DMS53 treated with DMSO at 0.1 percent for 48 hours (cell line): ENCODE measurements around the gene PRSS3.
"Not testable (repeated sequence)": the region's sequence is repeated elsewhere in the genome, so short reads cannot be mapped to it uniquely, and the experiment has no call there.

Experiments
- DNase-seq: peaks from one replicate; lab custom pipeline; 2025; ENCODE audit not compliant: unreplicated experiment; lab: John Stamatoyannopoulos, UW

The PRSS3 gene

GRCh38 chr9:33785914-33786313, 9.4 kb upstream of the PRSS3 start:
- DNase-seq, result no peak

GRCh38 chr9:33786681-33787080, 8.7 kb upstream of the PRSS3 start:
- no peak for DNase-seq

- DNase-seq, result no peak
Measured at GRCh38 chr9:33787839-33788238, 7.5 kb upstream of the PRSS3 start.

- DNase-seq, result not testable (repeated sequence)
Measured at GRCh38 chr9:33789429-33789828, 5.9 kb upstream of the PRSS3 start.

GRCh38 chr9:33791117-33791516, 4.2 kb upstream of the PRSS3 start:
- no peak for DNase-seq

DNA sequence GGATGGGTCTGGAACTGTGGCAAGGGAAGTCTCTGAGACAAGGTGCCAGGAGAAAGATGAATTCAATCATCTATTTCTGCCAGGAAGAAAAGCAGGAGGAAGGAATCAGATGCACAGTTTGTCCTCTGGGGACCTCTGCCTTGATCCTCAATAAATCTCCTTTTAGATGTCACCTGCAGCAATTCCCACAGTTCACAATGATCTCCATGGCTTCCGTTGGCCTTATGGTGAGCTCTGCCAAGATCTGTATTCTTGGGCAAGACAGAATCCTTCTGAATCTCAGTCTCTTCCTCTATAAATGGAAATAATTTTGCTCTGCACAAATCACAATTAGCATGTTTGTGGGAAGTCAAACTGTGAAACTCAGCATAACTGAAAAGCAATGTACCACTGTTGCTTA, 1.9 kb upstream of the PRSS3 start:
- DNase-seq, result not testable (repeated sequence)

DNA sequence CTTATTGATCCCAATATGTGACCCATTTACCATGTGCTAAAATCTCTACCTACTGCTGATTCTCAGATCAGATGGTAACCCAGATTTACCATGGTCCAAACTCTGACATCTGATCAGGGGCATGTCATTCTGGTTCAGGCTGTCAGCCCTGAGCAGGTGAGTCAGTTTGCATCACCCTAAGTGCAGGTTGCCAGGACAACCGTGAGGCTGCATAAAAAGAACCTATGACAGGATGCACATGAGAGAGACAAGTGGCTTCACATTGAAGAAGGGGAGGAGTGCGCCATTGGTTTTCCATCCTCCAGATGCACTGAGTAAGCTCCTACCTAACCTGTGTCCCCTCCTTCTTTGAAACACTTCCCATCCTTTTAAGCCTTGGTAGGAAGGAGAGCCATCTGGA, 801 bp upstream of the PRSS3 start:
- peak; percentile 31 for DNase-seq

- no peak for DNase-seq
Measured at GRCh38 chr9:33795819-33796218, 458 bp downstream of the PRSS3 start.

- DNase-seq, result not testable (repeated sequence)
Measured at GRCh38 chr9:33796679-33797078, 1.3 kb downstream of the PRSS3 start.

DNA sequence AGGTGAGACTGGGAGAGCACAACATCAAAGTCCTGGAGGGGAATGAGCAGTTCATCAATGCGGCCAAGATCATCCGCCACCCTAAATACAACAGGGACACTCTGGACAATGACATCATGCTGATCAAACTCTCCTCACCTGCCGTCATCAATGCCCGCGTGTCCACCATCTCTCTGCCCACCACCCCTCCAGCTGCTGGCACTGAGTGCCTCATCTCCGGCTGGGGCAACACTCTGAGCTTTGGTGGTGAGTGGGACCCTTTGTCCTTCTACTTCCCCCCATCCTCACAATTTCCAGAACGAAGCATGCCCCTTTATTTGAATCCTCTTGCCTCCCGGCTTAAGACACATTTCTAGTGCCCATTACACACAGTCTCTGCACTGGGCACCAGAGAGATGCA, 2.5 kb downstream of the PRSS3 start:
- DNase-seq, result no peak

- no peak for DNase-seq
Measured at GRCh38 chr9:33798545-33798944, 3.2 kb downstream of the PRSS3 start.

DNA sequence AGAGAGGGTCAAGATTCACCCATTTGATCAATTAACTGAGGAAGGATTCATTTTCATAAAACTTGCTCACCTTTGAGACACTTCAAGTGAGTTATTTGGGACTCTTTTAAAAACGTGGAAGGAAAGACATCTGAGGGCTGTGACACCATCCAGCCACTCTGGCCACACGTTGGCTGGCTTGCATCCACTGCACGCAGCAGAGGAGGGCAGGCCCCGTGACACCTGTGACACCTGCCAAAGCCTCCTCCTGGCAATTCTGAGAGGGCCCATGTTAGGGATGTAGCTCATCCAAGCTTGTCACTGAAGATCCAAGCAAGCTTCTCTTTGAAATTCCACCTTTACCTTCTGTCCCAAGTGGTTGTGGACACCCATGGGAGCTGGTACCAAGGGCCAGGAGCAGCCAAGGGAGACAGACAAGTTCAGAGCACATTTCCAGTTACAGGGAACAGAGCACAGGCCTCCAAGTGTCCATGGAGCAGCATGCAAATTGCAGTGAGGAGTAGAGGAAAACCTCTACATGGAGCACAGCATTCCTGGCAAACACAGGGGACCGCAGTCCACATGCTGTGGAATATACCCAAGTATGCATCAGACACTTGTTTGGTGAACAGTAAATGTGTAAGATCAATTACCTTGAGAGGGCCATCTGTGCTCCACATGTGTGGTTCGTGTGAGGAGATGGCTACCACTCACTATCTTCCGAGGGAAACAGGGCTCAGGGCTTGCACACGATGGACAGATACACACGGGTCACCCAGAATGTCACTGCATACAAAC, 4.8 kb downstream of the PRSS3 start:
- DNase-seq, result no peak

DNA sequence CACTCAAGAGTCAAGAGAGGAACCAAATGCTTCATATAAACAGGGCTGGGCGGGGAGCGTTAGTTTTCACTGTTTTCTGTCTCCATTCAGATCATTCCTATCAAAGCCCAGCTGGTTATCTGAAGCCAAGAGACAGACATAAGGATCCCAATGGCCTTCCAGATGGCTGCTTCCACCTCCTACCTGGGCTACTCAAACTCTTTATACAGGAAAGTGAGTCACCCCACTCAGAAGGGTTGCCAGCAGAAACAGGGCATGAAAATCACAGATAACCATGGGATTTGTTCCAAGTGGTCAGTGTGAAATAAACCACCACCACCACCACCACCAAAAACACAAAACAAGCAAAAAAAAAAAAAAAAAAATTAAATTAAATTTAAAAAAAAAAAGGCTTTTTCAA, 5.5 kb downstream of the PRSS3 start:
- DNase-seq, result peak; percentile 20

DNA sequence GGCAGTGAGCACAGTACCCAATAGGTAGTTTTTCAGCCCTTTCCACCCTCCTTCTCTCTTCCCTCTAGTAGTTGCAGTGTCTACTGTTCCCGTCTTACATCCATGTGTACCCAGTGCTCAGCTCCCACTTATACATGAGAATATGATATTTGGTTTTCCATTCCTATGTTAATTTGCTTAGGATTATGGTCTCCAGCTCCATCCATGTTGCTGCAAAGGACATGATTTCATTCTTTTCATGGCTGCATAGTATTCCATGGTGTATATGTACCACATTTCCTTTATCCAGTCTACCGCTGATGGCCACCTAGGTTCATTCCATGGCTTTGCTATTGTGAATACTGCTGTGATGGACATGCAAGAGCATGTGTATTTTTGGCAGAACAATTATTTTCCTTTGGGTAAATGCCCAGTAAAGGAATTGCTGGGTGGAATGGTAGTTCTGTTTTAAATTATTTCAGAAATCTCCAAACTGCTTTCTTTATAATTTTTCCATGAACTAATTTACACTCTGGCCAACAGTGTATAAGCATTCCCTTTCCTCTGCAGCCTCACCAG, 6.7 kb downstream of the PRSS3 start:
- DNase-seq, result not testable (repeated sequence)

DNA sequence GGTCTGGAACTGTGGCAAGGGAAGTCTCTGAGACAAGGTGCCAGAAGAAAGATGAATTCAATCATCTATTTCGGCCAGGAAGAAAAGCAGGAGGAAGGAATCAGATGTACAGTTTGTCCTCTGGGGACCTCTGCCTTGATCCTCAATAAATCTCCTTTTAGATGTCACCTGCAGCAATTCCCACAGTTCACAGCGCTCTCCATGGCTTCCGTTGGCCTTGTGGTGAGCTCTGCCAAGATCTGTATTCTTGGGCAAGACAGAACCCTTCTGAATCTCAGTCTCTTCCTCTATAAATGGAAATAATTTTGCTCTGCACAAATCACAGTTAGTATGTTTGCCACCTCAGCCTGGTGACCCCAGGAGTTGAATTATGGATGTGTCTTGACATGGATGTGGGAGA, 8.8 kb downstream of the PRSS3 start:
- not testable (repeated sequence) for DNase-seq

- DNase-seq, result peak; percentile 42
Measured at GRCh38 chr9:33807156-33807555, 11.8 kb downstream of the PRSS3 start.

DNA sequence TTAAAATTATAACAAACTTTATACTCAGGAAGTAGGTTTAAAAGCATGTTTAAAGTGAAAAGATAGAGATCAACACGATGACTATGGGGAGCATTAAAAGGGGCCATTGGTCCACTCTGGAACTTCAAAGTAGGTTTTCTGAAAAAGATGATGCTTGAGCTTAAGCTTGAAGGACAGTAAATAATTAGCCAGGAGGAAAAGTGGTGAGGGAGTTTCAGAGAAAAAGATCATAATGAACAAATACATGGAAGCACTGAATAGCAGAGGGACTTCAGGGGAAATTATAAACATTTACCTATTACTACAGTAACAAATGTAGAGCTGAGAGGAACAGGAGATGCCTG, 13.6 kb downstream of the PRSS3 start:
- not testable (repeated sequence) for DNase-seq

GRCh38 chr9:33809506-33809905, 14.1 kb downstream of the PRSS3 start:
- no peak for DNase-seq

DNA sequence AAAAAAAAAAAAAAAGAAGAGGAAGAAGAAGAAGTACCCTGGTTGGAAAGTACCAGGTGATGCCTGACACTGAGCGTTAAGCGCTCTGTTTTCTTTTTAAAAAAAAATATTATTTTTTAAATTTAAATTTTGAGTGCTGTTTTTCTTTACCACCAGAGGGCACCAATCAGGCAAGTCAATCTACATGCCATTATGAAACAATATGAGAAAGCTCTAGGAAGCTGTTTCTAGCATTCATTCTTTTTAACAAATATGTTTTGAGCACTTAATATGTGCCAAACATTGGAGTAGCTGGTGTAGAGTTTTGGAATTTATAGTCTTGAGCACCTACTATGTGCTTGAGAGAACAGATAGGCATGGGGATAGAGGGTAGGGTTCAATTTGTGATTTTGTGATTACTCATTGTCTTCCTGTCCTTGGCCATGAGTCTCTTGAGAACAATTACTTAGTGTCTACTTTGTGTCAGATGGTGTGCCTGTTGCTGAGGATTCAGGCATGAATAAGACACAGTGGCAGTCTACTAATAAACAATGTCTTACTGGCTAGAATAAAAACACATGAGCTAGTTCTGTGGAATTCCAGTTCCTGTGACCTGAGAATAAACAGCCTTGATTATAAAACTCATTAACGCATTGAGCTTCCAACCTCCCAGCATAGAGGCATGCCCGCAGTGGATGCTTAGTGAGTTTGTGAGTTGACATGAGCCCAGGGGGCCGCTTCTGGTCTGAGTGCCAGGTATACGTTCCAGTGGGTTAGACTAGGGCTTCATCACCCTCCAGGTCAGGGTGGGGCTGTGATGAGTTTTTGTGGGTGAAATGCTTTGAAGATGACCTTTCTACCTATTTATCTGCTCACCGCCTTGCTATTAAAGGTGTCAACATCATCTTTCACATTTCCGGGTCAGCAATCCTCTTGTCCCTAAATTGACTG, 18.6 kb downstream of the PRSS3 start:
- DNase-seq, result peak; percentile 8

DNA sequence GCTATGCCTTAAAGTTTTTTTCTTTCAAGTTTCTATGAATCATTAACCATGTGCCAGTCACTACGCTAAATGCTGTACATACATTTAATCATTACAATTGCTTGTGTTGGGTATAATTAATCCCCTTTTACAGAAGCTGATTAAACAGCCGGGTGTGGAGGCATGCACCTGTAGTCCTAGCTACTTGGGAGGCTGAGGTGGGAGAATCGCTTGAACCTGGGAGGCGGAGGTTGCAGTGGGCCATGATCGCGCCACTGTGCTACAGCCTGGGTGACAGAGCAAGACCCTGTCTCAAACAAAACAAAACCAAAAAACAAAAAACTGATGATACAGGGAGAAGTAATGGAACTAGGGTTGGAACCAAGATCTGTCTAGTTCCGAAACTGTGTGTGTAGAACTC, 20.4 kb downstream of the PRSS3 start:
- DNase-seq, result no peak

DNA sequence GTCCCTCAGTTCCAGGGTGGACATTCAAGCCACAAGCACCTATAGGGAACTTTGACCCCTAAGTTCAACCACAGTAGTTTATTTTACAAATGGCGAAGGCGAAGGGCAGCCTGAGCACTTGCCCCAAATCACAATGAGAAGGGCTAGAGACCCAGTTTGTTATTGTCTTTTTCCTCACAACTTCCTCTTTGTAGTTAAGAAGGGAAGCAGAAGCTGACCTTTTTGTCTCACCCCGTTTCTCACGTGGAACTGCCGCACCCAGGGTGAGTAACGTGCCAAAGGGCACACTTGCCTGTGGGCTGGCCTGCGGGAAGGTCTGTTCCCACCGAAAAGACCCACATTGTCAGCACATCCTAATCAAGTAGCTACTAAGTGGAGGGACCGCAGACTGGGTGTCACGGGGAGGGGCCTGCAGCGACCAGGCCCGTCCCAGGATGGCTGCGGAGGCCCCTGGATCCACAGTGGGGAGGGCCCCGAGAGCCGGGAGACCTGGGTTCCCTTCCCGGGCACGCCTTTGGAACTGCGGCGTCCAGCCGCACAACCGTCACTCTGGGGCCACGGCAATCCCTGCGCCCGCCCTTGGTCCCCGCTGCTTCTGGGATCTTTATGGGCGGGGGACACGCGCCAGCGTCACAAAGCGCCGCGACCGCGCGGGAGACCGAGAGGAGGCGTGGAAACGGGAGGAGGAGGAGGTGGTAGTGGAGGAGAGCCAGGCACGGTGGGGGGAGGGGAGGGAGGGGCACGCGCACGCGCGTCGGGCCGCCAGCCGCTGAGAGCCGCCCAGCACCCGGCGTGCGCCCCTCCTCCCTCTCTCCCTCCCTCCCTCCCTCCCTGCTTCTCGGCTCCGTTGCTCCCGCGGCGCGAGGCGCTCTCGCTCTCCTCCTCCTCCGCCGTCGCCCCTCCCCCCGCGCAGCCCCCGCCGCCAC, 21.2 kb downstream of the PRSS3 start, which contains the start of gene UBE2R2:
TSS of gene UBE2R2 (plus strand) at position 834 of the 926 bp plus-strand sequence. CDS start 598 bp downstream, outside the sequence.
- peak; percentile 64 for DNase-seq
